GM19467 (cell line): Measurements from ENCODE around the gene HIVEP3.
A peak's percentile ranks its signal among the peaks of the same experiment; 100 is the strongest.

Source experiments
- ATAC-seq: cut with Tn5 transposase; IDR thresholded peaks from one replicate; pipeline ENCODE4 v1.9.1; 2021; ENCODE audit warnings: mild to moderate bottlenecking, moderate library complexity; ENCODE audit not compliant: unreplicated experiment

The HIVEP3 gene

DNA sequence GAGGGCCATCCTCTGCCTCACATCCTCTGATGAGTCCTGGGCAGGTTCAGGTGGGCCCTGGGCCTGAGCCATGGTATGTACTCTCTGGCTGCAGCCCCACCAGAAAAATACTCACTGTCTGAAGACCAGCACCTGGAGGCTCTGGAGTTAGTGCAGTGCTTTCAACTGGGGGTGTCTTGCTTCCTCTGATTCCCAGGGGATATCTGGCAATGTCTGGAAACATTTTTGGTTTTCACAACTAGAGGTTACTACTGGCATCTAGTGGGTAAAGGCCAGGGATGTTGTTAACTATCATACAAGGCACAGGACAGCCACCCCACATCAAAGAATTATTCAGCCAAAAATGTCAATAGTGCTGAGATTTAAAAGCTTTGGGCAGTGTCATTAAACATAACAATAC lies 152.7 kb downstream of the HIVEP3 start:
- no peak for ATAC-seq

GRCh38 chr1:41765152-41765551 lies 153.6 kb downstream of the HIVEP3 start:
- ATAC-seq: no peak

GRCh38 chr1:41764656-41765055 lies 154.1 kb downstream of the HIVEP3 start:
- no peak for ATAC-seq

DNA sequence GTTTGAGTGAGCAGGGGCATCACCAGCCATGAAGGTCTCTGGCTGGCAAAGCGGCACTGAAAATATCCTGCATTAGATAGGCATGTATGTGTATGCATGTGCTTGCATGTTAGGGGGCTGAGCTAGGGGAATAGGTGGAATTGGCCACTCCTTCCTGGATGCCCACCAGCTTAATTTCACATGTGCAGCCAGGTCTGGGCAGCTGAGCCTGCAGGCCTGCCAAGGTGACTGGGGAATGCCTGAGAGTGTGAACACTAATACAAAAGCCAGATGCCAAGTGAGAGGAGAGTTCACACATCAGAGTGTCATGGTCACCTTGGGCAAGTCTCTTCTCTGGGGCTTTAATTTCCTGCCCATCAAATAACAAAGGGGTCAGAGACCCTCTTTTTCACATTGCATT lies 155.9 kb downstream of the HIVEP3 start:
- no peak for ATAC-seq

DNA sequence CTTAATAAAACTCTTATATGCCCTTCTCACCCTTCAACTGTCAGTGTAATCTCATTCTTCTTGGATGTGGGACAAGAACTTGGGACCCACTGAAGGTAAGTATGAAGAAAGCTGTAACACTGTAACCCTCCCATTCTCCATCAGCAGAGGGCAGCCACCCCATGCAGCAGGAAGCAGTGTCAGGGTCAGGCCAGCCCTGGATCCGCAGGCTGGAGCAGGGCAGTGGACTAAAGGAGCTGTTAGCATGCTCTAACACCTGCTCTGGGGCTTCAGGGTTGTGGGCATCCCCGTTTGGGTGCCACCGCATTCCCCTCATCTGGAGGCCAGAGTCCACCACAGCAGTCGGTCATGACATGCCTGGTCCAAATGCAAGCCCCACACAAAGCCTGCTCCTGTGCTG lies 156.5 kb downstream of the HIVEP3 start:
- no peak for ATAC-seq

DNA sequence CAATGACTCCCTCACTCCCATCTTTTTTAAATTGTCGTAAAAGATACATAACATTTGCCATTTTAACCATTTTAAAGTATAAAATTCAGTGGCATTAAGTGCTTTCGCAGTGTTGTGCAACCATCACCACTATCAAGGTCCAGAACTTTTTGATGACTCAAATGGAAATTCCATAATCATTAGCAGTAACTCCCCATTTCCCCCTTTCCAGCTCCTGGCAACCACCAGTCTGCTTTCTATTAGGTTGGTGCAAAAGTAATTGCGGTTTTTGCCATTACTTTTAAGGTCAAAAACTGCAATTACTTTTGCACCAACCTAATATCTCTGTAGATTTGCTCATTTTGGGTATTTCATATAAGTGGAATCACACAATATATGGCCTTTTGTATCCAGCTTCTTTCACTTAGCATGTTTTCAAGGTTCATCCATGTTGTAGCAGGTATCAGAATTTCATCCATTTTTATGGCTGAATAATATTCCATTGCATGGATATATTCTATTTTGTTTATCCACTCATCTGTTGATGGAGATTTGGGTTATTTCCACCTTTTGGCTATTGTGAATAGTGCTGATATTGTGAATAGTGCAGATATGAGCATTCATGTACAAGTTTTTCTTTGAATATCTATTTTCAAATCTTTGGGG lies 159.7 kb downstream of the HIVEP3 start:
- no peak for ATAC-seq

GRCh38 chr1:41758500-41758899 lies 160.2 kb downstream of the HIVEP3 start:
- no peak for ATAC-seq

DNA sequence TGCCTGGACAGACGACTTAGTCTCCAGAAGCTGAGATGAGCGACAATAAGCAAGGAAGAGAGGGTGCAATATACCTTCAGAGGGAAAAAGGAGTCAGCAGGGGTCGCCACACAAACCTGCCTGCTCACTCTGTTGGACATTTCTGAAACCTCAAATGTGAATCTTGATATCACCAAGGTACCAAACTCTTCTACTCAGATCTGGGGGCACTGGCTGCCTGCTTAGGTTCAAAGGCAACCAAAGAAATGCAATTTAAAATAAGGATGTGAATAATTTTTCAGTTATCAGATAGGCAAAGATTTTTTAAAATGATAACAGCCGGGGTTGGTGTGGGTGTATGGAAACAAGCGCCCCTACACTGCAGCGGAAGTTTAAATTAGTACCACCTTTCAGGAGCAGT lies 164.2 kb downstream of the HIVEP3 start:
- no peak for ATAC-seq

GRCh38 chr1:41752514-41753170 lies 166.1 kb downstream of the HIVEP3 start:
- no peak for ATAC-seq

- peak; percentile 53 for ATAC-seq
Observed at GRCh38 chr1:41751804-41752513, 166.8 kb downstream of the HIVEP3 start.

DNA sequence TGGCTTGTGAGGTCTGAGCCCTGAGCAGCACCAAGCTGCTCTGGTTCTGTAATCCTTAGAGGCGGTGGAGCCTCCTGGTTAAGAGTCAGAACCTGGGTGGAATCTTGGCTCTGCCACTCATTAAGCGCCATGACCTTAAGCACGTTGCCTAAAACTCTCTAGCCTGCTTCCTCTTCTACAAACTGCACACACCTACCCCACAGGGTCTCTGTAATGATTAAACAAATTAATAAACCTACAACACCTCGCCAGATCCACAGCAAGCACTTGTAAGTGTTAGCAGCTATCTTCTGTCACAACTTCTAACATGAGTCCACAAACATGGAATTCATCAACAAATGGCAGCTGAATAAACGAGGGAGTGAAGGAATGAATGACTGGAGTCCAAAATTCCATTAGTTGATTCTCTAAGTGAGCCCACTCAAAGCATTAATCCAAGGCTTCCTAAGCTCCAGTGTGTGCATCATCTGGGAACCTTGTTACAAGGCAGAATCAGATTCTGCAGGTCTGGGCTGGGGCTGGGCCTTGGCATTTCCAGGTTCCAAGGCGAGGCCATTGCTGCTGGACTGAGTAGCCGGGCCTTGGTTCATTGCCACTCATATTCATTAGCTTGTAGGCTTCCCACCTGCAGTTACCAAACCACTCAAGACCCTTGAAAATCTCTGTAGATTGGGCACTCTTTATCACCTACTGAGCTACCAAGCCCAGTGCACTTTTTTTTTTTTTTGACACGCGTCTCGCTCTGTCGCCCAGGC lies 168.6 kb downstream of the HIVEP3 start:
- no peak for ATAC-seq

DNA sequence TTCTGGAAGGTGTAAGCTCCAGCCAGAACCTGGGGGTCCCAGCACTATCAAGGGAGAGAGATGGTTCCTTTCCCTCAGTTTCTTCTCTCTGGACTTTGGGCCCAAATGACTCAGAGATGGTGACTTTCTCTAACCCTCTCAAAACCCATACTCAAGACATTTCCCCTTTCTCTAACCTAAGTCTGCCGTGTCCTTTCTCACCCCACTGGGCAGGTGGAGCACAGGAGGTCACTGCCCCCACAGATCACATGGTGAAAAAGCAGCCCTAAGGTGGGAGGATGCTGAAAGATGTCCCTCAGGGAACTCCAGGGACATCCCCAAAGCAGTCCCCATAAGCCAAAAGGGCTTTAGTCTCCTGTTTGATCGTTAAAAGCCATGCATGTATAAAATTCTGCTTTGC lies 173.7 kb downstream of the HIVEP3 start:
- no peak for ATAC-seq

- ATAC-seq: no peak
Observed at GRCh38 chr1:41743366-41743765, 175.4 kb downstream of the HIVEP3 start.

GRCh38 chr1:41742219-41742618 lies 176.5 kb downstream of the HIVEP3 start:
- ATAC-seq: no peak

DNA sequence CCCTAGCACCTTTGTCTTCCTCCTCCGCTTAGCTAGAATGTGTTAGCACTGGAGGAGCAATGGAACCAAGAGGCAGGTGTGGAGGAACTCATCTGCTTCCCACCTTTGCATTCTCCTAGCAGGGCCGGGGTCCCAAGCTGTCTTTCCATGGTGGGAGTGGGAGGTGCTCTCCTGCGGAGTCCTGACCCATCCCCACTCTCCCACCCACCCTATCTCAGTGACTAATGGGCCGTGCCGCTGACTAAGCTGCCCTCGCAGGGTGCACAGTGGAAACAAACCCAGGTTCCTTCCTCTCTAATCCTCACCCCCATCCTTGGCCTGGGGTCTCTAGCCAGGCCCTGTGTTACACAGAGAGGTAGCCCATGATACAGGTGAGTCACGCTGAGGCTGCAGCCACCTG lies 177.5 kb downstream of the HIVEP3 start:
- ATAC-seq: no peak

- ATAC-seq: no peak
Observed at GRCh38 chr1:41740630-41741239, 178.0 kb downstream of the HIVEP3 start.

- ATAC-seq: no peak
Observed at GRCh38 chr1:41740058-41740457, 178.7 kb downstream of the HIVEP3 start.

- peak; percentile 56 for ATAC-seq
Observed at GRCh38 chr1:41739061-41739955, 179.4 kb downstream of the HIVEP3 start.

DNA sequence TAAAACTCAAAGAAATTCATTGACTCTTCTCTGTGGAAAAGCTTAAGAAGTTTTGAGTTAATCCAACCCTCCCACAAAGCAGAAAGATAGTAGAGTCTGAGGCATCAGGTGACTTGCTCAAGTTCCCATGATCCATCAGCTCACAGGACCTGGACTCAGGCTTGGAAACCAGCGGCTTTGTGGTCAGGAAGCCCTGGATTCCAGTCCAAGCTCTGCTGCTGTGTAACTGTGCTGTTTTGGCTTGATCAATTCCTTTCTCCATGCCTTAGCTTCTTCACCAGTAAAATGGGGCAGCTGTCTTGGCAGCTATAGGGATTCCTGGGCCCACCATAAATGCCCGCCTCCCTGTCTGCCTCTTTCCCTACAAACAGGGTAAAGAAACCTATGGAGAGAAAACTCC lies 180.2 kb downstream of the HIVEP3 start:
- no peak for ATAC-seq

- no peak for ATAC-seq
Observed at GRCh38 chr1:41738006-41738405, 180.7 kb downstream of the HIVEP3 start.
